EL (cell line): Measurements from ENCODE around the gene RAB18.
"Not testable (repeated sequence)": the region's sequence is repeated elsewhere in the genome, so short reads cannot be mapped to it uniquely, and the experiment has no call there.

Source experiments
- DNase-seq: peaks from one replicate; pipeline ENCODE4 v3.0.0-alpha.2; 2016

The RAB18 gene

DNA sequence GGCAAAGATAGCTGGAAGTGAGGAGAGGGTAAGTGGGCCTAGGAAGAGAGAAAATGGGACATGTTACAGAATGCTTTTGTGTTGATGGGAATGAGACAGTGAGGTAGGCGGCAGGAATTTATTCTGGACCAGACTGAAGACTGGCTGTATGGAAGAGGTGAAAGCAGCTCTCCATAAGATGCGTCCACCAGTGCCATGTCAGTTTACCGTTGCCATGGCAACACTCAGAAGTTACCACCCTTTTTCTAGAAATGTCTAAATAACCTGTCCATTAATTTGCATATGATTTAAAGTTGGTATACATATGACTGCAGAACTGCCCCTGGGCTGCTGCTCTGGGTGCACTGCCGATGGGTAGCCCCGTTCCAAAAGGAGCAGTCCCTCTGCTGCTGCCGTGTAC lies 46.7 kb downstream of the RAB18 start:
- no peak for DNase-seq

- DNase-seq = peak; percentile 79
These were observed 54.5 kb downstream of the RAB18 start for GRCh38 chr10:27558612-27559020.

GRCh38 chr10:27561334-27561733 lies 57.2 kb downstream of the RAB18 start:
- DNase-seq = no peak

DNA sequence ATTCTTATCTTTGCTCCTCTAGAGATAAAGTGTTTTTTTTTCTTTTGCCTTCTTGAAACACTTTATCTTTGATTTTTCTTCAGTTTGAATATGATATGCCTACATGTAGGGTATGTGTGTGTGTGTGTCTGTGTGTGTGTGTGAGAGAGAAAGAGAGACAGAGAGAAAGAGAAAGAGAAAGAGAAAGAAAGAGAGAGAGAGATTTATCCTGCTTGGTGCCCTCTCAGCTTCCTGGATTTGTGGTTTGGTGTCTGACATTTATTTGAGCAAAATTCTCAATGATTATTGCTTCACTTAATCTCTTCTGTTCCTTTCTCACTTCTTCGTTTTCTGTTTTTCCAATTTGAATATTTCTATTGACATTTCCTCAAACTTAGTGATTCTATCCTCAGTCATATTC lies 60.3 kb downstream of the RAB18 start:
- DNase-seq = no peak

DNA sequence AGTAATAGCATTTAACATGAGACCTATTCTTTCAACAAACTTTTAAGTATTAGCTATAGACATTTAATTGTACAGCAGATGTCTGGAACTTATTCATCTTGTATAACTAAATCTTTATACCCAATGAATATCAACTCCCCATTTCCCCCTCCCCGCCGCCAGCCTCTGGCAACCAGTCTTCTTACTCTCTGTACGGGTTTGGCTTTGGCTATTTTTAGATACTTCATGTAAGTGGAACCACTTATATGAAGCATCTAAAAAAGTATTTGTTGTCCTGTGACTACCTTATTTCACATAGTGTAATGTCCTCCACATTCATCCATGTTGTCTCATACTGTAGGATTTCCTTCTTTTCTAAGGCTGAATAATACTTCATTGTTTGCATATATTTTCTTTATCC lies 60.8 kb downstream of the RAB18 start:
- DNase-seq = no peak

GRCh38 chr10:27568196-27569175 lies 64.4 kb downstream of the RAB18 start:
- no peak for DNase-seq

DNA sequence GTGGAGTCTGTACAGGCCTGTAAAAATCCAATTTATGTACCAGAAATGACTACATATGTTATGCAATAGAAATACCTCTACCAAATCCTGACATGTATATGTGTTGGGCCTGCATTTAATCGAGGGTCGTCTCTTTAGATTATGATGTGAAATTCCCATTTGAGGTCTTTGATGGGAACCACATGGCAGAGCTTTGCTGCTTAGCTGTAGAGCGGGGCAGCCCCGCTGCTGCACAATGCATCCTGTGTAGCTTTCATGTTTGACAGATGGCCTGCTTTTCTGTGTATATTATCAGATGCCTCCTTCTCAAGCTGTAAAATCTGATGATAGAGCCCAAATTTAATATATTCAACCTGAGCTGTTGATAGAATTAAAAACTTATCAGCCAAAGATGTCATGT lies 65.8 kb downstream of the RAB18 start:
- no peak for DNase-seq

- not testable (repeated sequence) for DNase-seq
These were observed 72.9 kb downstream of the RAB18 start for GRCh38 chr10:27577038-27577437.

DNA sequence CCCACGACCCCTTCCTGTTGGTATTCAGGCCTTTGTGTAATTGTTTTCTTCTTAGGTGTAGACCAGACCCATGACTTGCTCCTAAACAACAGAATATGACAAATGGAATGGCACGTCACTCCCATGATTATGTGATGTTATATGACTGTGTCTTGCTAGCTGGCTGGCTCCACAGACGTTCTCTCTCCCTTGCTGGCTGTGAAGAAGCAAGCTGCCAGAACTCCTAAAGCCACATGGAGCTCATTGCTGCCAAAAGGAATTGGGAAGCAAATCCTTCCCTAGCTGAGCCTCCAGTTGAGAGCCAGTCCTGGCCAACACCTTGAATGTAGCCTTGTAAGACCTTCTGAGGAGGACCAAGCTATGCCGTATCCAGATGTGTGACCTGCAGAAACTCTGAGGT lies 74.2 kb downstream of the RAB18 start:
- DNase-seq = no peak

DNA sequence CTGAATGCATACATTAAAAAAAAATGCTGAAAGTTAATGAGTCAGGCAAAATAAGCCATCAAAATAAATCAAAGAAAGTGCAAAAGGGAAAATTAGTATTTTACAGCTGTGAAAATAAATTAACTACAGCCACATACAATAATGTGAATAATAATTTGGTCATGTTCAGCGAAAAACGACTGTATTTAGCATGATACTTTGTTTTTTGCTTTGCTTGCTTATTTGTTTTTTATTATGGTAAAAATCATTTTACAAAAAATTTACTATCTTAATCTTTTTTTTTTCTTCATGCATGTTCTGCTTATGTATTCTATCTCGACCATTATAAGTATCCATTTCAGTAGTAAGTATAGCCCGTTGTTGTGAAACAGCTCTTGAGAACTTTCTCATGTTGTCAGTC lies 77.1 kb downstream of the RAB18 start:
- DNase-seq = no peak

GRCh38 chr10:27584302-27584701 lies 80.2 kb downstream of the RAB18 start:
- no peak for DNase-seq
